Thyroid gland (tissue), 4 donors: ENCODE data around the gene CPNE8. TPM values are rescaled to one million over a fixed set of nuclear protein-coding genes. Genes with fewer than 3 reads are reported as not detected.

Source experiments
- DNase-seq, 2 donors: peaks; one replicate each; pipeline ENCODE4 v3.0.0-alpha.2; 2019
- H3K27ac ChIP-seq, 3 donors: fragments of 200-600 bp; sonication (generic); 1 replicate in 2 of 3; 2 replicates in 1 of 3; pipeline ENCODE4 v1.5.1; 2016 to 2019; ENCODE audit warnings: mild to moderate bottlenecking in 1 of 3, moderate library complexity in 1 of 3
- H3K27me3 ChIP-seq: fragments of 200-600 bp; sonication (generic); one replicate; pipeline ENCODE4 v1.5.1; 2019
- H3K36me3 ChIP-seq, 2 donors: fragments of 200-600 bp; sonication (generic); one replicate each; pipeline ENCODE4 v1.5.1; 2016 to 2019
- H3K4me1 ChIP-seq, 2 donors: fragments of 200-600 bp; sonication (generic); one replicate each; pipeline ENCODE4 v1.5.1; 2017 to 2019
- H3K4me3 ChIP-seq, 3 donors: fragments of 200-600 bp; sonication (generic); replicated peaks in 1 of 3; 1 replicate in 2 of 3; 2 replicates in 1 of 3; pipeline ENCODE4 v1.5.1; 2016; ENCODE audit warnings: mild to moderate bottlenecking in 1 of 3
- H3K9me3 ChIP-seq: fragments of 200-600 bp; sonication (generic); one replicate; pipeline ENCODE4 v1.5.1; 2017
- CTCF ChIP-seq, 6 experiments: fragments of 200-600 bp in 3 of 6; fragments of 450-650 bp in 3 of 6; sonication (generic) in 3 of 6; IDR thresholded peaks; one replicate each; pipeline ENCODE4 v1.5.1; 2016 to 2019; ENCODE audit warnings: antibody characterized with exemption in 6 of 6, mild to moderate bottlenecking in 2 of 6, inconsistent platforms in 1 of 6, moderate library complexity in 1 of 6
- POLR2A ChIP-seq, 2 donors: fragments of 450-650 bp; IDR thresholded peaks; one replicate each; pipeline ENCODE4 v1.6.1; 2017; ENCODE audit warnings: antibody characterized with exemption in 2 of 2, mild to moderate bottlenecking in 2 of 2, moderate library complexity in 1 of 2
- WGBS, 2 donors: methylation state at CpG; one replicate each; pipeline ENCODE4 v1.1.5; 2017; 5-methylcytosine and 5-hydroxymethylcytosine counted together
- intact Hi-C: fragments of 100-400 bp; cut with DNase I; formaldehyde crosslinking; loops from one replicate; pipeline ENCODE4 v1.15.1; 2023
- total RNA-seq, 4 donors: library from RNA; depleted of rRNA; stranded (reverse); fragments of >200 nt; gene quantifications; one replicate each; pipeline ENCODE4 v1.2.3, GENCODE V29; 2016

Gene CPNE8
- total RNA-seq, 4 donors from 2014 or later = 19.1 to 32.0 (median 26.0) TPM

- WGBS, 2 donors = 11 to 12% methylated on average over 2 of the region's 2 CpGs
- Histone ChIP-seq H3K27ac (no peak overlapping the region), H3K27me3 (no peaks in the 10 kb centered on the region), H3K4me3 (no peak overlapping the region), H3K9me3 (no peaks in the 10 kb centered on the region), H3K36me3 (no peaks in the 10 kb centered on the region), H3K4me1 (no peaks in the 10 kb centered on the region)
- intact Hi-C loops = loop anchor here (10.0 kb wide), 1 partner anchor 184 kb away; no protein-coding TSS in a partner anchor
- peak; percentile 59 to 68 for DNase-seq
- TF ChIP-seq CTCF (IDR thresholded peaks at IDR 0.05) = peak in 5 of 6 experiments; percentile 24 to 66 (median 51)
- no peak for TF ChIP-seq POLR2A (IDR thresholded peaks at IDR 0.05)
These were observed 15.8 kb upstream of the CPNE8 start for GRCh38 chr12:38921025-38921677.

- 80 to 85% methylated on average over 5 of the region's 5 CpGs for WGBS, 2 donors
- no peaks in the 10 kb centered on the region for H3K4me1 ChIP-seq
- no peaks in the 10 kb centered on the region for H3K9me3 ChIP-seq
- H3K36me3 ChIP-seq = no peaks in the 10 kb centered on the region
- intact Hi-C loops = no loop called here
- H3K27ac ChIP-seq = no peak overlapping the region
- TF ChIP-seq CTCF (IDR thresholded peaks at IDR 0.05) = no peak
- no peak for TF ChIP-seq POLR2A (IDR thresholded peaks at IDR 0.05)
- no peak for DNase-seq
- no peaks in the 10 kb centered on the region for H3K27me3 ChIP-seq
- no peak overlapping the region for H3K4me3 ChIP-seq
These were observed 13.8 kb upstream of the CPNE8 start for GRCh38 chr12:38919191-38919590.

DNA sequence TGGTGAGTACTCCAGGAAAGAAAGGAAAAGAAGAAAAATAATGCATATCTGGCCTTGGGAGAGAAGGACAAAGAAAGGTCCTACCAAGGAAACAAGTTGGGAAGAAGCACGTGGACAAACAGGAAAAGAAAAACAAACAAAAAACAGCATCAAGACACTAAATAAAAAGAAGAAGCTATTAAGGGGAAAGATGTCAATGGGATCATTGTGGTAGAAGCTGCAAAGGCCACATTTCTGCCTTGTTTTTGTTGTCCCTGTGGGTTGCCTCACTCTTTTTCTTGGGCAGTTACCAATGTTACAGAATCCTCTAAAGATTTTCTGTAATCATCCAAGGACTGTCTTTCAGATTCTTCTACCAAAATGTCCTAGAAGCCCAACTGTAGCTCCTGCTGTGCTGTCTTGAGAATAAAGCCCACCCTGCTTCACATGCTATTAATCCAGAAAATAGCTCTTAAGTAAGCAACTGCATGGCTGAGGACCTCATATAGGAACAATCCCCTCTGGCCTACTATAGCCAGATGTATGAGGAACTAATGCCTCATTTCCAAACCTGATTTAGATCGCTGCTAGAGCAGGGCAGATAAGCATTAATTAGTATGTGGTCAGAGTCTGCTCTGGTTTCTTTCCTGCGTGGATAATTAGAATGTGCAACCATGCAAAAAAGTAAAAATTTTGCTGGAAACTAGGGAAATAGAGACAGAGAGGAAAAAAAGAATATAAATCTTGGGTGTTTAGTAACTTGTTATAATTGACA lies 10.2 kb upstream of the CPNE8 start:
- 74 to 78% methylated on average over 3 of the region's 3 CpGs for WGBS, 2 donors

GRCh38 chr12:38912116-38912515 lies 6.7 kb upstream of the CPNE8 start:
- DNase-seq = no peak
- Histone ChIP-seq H3K9me3 (no peaks in the 10 kb centered on the region), H3K4me1 (no peaks in the 10 kb centered on the region), H3K27me3 (no peaks in the 10 kb centered on the region), H3K27ac (no peak overlapping the region), H3K36me3 (no peaks in the 10 kb centered on the region), H3K4me3 (no peak overlapping the region)
- intact Hi-C loops = no loop called here
- TF ChIP-seq POLR2A (IDR thresholded peaks at IDR 0.05) (no peak), CTCF (IDR thresholded peaks at IDR 0.05) (no peak)
- 80 to 89% methylated on average over 5 of the region's 5 CpGs for WGBS, 2 donors

More for the DNA sequence above, 10.2 kb upstream of the CPNE8 start:
- Histone ChIP-seq H3K4me3 (no peak overlapping the region), H3K36me3 (no peaks in the 10 kb centered on the region), H3K4me1 (no peaks in the 10 kb centered on the region), H3K9me3 (no peaks in the 10 kb centered on the region), H3K27ac (no peak overlapping the region), H3K27me3 (no peaks in the 10 kb centered on the region)
- intact Hi-C loops = no loop called here
- DNase-seq = no peak
- no peak for TF ChIP-seq CTCF (IDR thresholded peaks at IDR 0.05)
- TF ChIP-seq POLR2A (IDR thresholded peaks at IDR 0.05) = no peak

GRCh38 chr12:38911611-38912010 lies 6.2 kb upstream of the CPNE8 start:
- no peaks in the 10 kb centered on the region for H3K4me1 ChIP-seq
- intact Hi-C loops = no loop called here
- TF ChIP-seq POLR2A (IDR thresholded peaks at IDR 0.05) (no peak), CTCF (IDR thresholded peaks at IDR 0.05) (peak in 1 of 6 experiments; percentile 4)
- no peak for DNase-seq
- WGBS, 2 donors = 29 to 31% methylated on average over 1 of the region's 1 CpG
- no peak overlapping the region for H3K4me3 ChIP-seq
- H3K27ac ChIP-seq = no peak overlapping the region
- H3K9me3 ChIP-seq = no peaks in the 10 kb centered on the region
- no peaks in the 10 kb centered on the region for H3K36me3 ChIP-seq
- no peaks in the 10 kb centered on the region for H3K27me3 ChIP-seq
